NCI-H187 (cell line): ENCODE data around the gene HEBP1.

ENCODE experiments used
- DNase-seq, 2 experiments: peaks; one replicate each; lab custom pipeline; 2025; lab: John Stamatoyannopoulos, UW

The HEBP1 gene

DNA sequence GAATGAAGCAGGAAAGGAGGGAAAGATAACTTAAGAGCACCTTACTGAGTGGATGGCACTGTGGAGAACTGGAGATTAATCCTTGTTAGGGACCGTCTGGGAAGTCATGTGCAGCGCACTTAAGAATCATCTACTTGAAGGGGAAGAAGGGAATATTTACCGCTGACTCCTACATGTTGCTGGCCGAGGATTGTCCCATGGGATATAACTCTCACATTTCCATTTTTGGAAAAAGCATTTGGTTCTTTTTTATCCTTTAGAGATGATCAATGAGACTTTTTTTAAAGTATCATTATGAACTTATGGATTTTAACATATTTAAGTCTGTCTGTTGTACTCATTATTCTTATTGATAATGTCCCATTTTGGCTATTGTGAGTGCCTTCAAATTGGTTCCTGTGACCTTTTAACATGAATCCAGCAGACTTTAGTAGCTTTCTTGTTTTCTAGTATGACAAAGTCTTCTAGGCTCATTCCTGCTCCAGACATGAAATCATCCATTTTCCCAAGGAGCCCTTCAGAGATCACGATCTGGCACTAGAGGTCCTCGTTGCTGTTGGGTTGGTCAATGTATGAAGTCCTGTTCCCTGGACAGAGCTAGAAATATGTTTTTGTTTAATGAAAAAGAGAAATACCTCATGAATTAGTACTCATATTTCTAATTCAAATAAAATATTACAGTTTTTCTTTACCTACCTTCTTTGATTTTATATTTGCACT, 23.9 kb upstream of the HEBP1 start:
- no peak for DNase-seq

DNA sequence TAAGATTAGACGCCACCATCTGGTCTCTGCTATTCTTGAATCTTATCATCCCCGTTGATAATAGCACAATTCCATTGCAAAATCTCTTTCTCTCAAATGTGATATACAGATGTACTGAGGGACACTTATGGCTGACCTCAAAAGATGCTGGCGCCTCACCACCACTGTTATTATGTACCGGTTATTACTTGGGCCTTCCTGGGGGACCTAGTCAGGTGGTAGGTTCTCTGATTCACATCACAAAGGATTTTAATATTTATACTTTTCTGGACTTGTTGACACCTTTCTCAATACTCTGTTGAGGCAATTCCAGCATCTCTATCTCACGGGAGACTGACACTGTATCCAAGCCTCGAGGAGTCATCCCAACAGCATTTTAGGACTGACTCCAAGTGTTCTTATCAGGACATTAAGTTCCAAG, 22.8 kb upstream of the HEBP1 start:
- no peak for DNase-seq

- DNase-seq = no peak
These were observed 11.0 kb upstream of the HEBP1 start for GRCh38 chr12:13011098-13011497.

DNA sequence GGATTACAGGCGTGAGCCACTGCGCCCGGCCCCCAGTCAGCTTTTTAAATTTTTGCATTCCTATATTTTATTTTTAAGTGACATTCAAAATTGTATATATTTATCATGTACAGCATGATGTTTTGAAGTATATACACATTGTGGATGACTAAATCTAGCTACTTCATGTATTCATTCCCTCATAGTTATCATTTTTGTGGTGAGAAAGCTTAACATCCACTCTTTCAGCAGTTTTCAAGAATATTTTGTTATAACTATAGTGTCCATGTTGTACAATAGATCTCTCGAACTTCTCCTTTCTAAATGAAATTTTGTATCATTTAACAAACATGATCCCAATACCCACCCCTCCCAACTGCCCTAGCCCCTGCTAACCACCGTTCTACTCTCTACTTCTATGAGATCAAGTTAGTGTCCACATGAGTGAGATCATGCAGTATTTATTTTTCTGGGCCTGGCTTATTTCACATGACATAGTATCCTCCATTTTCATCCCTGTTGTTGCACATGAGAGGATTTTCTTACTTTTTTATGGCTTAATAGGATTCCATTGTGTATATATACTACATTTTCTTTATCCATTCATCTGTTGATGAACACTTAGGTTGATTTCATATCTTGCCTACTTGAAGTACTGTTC, 8.8 kb upstream of the HEBP1 start:
- no peak for DNase-seq

GRCh38 chr12:13007496-13008233, 7.6 kb upstream of the HEBP1 start:
- no peak for DNase-seq

- DNase-seq = no peak
These were observed 5.6 kb upstream of the HEBP1 start for GRCh38 chr12:13005649-13006048.

DNA sequence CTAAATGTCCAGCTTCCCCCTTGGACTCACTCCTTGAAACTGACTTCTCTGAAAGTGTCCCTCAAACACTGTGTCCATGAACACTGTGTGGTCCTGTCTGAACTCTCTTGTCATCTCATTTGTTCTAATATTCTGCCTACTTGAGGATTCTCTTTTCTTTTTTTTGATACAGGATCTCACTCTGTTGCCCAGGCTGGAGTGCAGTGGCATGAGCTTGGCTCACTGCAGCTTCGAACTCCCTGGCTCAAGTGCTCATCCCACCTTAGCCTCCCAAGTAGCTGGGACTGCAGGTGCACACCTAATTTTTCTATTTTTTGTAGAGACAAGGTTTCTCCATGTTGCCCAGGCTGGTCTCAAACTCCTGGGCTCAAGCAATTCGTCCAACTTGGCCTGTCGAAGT, 4.9 kb upstream of the HEBP1 start:
- DNase-seq = no peak

DNA sequence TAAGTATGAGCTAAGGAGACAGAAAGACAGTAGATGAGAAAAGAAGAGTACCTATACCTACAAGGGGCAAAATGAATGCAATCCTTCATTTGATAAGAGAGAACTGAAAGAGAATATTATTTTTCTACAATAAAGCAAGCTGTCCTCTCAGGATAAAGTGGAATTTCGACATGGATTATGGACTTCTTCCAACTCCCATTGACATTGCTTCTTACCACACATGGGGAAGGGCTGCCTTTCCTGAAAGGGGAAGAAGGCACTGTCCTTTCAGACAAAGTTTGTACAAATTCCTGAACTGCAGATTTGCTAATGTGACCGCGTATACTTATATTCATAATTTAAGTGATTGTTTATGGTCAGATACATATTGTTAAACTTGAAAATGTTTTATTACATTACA, 4.3 kb upstream of the HEBP1 start:
- DNase-seq = no peak

DNA sequence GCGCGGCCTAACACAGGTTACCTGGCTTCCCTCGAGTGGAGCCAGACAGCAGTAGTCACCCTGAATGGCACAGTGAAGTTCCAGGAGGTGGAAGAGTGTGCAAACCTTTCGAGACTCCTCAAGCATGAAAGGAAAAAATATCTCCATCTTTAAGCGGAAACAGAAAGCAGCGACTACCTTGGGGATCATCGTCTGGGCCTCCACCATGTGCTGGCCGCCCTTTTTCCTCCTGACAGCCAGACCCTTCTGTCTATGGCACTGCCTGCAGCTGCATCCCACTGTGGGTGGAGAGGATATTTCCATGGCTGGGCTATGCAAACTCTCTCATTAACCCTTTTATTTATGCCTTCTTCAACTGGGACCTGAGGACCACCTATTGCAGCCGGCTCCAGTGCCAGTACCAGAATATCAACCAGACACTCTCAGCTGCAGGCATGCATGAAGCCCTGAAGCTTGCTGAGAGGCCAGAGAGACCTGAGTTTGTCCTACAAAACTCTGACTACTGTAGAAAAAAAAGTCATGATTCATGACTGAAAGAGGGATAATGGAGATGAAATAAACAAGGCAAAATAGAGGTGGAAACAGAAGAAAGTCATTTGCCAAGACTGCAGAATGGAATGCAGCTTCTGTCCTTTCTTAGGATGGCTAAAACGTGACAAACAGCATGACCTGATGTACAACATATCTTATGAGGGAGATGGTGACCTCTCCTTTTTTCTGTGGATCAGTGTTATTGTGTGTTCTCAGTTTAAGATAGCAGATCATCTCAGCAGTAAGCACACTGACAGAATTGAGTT, 2.4 kb upstream of the HEBP1 start:
- DNase-seq = no peak

- no peak for DNase-seq
These were observed 1.6 kb upstream of the HEBP1 start for GRCh38 chr12:13001775-13002040.

DNA sequence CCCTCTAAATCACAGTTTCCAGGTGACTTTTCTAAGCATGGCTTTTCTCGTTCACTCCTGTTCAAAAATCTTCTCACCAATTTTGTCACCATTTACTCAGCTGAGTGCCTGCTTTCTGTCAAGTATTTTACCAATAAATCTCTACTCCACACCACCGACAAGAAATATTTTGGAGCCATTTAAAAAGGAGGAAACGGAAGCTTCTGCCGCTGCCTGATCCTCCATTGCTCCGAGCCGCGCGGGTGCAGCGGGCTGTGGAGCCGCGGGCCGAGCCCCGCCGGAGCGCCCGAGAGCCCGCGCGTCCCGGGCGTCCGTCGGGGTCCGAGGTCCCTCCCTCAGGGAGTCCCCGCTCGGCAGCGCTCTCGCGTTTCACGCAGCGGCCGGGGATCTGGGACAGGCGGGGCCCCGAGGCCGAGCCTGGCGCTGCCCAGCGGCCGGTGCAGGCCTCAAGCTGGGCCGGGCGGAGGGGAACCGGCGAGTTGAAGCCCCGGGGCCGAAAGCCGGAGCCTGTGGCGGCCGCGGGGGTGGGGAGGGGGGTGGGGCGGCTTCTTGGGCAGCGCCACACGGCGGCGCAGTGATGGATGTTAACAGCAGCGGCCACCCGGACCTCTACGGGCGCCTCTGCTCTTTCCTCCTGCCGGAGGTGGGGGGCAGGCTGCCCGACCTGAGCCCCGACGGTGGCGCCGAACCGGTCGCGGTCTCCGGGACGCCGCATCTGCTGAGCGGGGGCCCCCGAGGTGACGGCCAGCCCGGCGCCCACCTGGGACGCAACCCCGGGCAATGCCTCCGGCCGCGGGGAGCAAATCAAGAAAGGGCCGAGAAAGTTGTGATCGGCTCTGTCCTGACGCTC, 1.1 kb upstream of the HEBP1 start:
- peak in 1 of 2 experiments; percentile 60 for DNase-seq

- DNase-seq = peak in 1 of 2 experiments; percentile 67
These were observed 505 bp upstream of the HEBP1 start for GRCh38 chr12:13000616-13000924.

- no peak for DNase-seq
These were observed 650 bp downstream of the HEBP1 start for GRCh38 chr12:12999271-12999958.

GRCh38 chr12:12998248-12998647, 1.8 kb downstream of the HEBP1 start:
- no peak for DNase-seq

- no peak for DNase-seq
These were observed 2.3 kb downstream of the HEBP1 start for GRCh38 chr12:12997734-12998133.

DNA sequence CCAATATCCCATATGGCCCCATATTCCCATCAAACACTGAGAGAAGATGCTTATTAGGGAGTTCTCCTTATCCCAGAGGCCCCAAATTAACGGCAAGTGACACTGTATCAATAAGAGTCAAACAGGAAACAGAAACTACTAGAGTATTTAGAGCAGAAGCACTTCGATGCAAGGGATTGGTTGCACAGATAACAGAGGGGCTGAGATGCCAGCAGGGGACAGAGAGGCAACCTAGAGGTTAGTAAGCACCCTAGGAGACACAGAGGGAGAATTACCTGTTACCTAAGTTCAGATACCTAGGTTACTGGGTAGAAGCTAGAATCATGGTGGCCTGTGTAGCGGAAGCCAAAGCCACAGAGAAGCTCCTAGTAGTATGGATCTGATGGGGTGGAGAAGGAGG, 2.9 kb downstream of the HEBP1 start:
- no peak for DNase-seq

GRCh38 chr12:12996209-12996608, 3.9 kb downstream of the HEBP1 start:
- no peak for DNase-seq

GRCh38 chr12:12995088-12995487, 5.0 kb downstream of the HEBP1 start:
- DNase-seq = no peak

GRCh38 chr12:12993367-12993766, 6.7 kb downstream of the HEBP1 start:
- no peak for DNase-seq

GRCh38 chr12:12992418-12993130, 7.5 kb downstream of the HEBP1 start:
- no peak for DNase-seq
